Measurements from ENCODE around the gene LTA4H.
A peak's percentile ranks its signal among the peaks of the same experiment; 100 is the strongest.
"Not testable (repeated sequence)": the region's sequence is repeated elsewhere in the genome, so short reads cannot be mapped to it uniquely, and the experiment has no call there.

The LTA4H gene

DNA sequence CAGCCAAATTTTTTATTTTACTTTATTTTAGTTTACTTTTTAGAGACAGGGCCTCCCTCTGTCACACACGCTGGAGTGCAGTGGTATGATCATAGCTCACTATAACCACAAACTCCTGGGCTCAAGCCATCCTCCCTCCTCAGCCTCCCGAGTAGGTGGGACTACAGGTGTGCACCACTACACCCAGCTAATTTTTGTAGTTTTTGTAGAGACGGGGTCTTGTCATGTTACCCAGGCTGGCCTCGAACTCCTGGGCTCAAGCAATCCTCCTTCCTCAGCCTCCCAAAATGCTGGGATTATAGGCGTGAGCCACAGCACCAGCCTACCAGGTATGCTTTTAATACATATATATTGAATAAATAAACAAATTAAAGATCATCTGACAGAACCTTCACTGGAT is 32.7 kb upstream of the LTA4H start:
- TF ChIP-seq, protein P1, sequence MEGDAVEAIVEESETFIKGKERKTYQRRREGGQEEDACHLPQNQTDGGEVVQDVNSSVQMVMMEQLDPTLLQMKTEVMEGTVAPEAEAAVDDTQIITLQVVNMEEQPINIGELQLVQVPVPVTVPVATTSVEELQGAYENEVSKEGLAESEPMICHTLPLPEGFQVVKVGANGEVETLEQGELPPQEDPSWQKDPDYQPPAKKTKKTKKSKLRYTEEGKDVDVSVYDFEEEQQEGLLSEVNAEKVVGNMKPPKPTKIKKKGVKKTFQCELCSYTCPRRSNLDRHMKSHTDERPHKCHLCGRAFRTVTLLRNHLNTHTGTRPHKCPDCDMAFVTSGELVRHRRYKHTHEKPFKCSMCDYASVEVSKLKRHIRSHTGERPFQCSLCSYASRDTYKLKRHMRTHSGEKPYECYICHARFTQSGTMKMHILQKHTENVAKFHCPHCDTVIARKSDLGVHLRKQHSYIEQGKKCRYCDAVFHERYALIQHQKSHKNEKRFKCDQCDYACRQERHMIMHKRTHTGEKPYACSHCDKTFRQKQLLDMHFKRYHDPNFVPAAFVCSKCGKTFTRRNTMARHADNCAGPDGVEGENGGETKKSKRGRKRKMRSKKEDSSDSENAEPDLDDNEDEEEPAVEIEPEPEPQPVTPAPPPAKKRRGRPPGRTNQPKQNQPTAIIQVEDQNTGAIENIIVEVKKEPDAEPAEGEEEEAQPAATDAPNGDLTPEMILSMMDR (IDR thresholded peaks at IDR 0.05; ENCODE audit: insufficient read depth, missing control alignments) = no peak

DNA sequence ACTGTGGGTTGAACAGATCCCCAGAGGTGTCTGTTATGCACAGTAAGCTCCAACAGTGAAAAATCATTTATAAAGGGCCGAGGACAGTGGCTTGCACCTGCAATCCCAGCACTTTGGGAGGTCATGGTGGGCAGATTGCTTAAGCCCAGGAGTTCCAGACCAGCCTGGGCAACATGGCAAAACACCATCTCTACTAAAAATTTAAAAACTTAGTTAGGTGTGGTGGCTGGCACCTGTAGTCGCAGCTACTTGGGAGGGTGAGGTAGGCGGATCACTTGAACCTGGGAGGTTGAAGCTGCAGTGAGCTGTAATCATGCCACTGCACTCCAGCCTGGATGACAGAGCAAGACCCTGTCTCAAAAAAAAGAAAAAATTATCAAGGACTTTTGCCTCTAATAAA is 30.4 kb upstream of the LTA4H start:
- FAIRE-seq; DNase-seq (ENCODE audit: insufficient read length, low spot score): not testable (repeated sequence)

More for the DNA sequence above, 32.7 kb upstream of the LTA4H start:
- no peak for FAIRE-seq
- DNase-seq (ENCODE audit: insufficient read length, low spot score) = no peak

DNA sequence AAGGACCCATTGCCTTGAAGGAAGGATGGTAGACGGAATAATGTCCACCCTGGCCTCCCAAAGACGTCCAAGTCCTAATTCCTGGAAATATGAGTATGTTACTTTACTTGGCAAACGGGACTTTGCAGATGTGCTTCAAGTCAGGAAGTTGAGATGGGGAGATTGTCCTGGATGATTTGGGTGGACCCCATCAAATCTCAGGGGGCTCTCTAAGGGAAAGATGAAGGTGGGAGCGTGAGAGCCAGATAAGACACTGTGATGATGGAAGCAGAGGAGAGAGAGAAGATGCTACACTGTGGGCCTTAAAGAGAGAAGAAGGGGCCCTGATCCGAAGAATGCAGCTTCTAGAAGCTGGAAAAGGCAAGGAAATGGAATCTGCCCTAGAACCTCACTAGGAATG is 29.6 kb upstream of the LTA4H start:
- FAIRE-seq (no peak), DNase-seq (ENCODE audit: insufficient read length, low spot score) (no peak)
- TF ChIP-seq, protein P1 (IDR thresholded peaks at IDR 0.05; ENCODE audit: insufficient read depth, missing control alignments) = no peak

DNA sequence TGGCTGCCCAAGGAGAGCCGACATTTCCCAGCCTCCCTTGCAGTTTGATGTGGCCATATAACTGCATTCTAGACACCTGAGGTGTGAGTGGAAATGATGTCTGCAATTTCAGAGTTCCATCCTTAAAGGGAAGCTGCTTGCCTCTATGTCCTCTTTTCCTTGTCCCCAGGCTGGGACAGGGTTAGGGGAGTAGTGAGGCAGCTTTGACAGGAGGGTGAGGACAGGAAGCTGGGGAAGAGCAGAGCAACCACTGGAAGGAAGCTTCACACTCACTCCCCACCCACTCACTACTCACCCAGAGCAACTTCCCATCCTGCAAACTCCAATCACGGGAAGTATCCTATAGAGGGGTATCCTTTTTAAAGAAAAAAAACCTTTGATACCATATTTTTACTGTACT is 28.9 kb upstream of the LTA4H start:
- DNase-seq (ENCODE audit: insufficient read length, low spot score) (no peak), FAIRE-seq (no peak)
- TF ChIP-seq, protein P1 (IDR thresholded peaks at IDR 0.05; ENCODE audit: insufficient read depth, missing control alignments) = no peak

DNA sequence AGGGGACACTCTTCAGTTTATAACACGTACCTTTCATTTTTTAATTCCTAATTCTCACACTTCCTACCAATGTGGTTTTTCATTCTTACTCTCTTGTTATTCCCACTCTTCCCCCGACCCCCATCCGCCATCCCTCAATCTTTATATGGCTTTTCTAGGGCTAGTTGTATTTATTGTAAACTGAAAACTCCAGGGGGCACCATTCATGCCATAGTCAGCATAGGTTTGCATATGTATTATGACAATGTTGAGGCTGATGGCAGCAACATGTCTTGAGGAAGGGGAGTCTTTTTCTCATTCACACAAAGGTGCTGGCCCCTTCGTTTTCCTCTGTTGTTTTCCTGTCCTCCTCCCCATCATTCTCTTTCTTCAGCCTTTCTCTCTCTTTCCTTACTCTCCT is 27.7 kb upstream of the LTA4H start:
- DNase-seq (ENCODE audit: insufficient read length, low spot score) = no peak
- no peak for FAIRE-seq
- TF ChIP-seq, protein P1 (IDR thresholded peaks at IDR 0.05; ENCODE audit: insufficient read depth, missing control alignments) = peak; percentile 27

DNA sequence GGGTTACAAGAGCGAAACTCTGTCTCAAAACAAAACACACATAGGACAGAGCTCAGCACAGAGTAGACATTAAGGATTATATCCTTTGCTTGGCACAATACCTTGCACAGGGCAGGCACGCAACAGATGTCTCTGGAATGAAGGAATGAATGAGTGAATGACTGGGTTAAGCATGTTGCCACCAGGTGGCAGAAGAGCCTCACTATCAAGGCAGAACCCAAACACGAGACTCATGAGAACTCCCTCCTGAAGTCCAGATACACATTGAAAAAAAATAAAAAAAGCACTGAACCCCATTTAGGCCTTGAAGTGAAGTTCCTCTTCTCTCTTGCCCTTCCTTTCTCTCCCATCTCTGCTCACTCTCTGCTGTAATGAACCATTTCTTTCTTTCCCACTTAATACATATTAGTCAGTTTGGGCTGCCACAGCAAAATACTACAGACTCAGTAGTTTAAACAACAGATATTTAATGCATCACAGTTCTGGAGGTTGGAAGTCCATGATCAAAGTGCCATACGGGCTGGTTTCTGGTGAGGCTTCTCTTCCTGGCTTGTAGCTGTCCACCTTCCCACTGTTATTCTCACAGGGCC is 26.6 kb upstream of the LTA4H start:
- TF ChIP-seq, protein P1 (IDR thresholded peaks at IDR 0.05; ENCODE audit: insufficient read depth, missing control alignments) = peak; percentile 90
- DNase-seq (ENCODE audit: insufficient read length, low spot score) = peak; percentile 29
- no peak for FAIRE-seq

DNA sequence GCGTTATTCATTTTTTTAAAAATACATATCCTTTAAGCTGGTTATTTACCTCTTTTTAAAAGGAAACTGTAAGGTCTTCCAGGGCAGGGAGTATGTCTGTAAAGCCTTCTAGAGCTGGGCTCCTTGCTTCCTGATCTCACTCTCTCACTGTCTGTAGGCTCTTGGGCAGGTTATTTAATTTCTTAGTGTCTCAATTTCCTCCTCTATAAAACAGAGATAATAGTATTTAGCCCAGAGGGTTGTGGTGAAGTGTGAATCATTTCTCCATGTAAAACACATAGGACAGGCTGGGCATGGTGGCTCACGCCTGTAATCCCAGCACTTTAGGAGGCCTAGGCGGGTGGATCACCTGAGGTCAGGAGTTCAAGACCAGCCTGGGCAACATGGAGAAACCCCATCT is 25.9 kb upstream of the LTA4H start:
- TF ChIP-seq, protein P1 (IDR thresholded peaks at IDR 0.05; ENCODE audit: insufficient read depth, missing control alignments) = no peak
- DNase-seq (ENCODE audit: insufficient read length, low spot score) = no peak
- FAIRE-seq = no peak

DNA sequence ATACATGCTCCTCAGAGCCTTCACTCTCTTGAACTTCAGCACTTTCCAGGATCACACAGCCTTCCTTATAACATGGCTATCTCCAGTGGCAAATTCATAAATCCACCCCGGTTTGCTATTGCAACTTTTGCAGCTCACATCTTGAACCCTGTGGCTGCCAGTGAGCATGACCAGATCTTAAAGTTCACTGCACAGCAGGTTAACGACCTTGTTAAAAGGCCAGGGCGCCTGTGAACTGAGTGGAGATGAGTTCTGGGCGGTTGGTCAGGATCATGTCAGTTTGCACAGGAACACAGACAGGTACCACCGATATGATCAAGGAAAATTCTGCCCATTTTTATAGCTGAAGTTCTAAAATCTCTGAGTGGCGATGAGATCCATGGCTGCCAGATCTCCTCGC is 24.7 kb upstream of the LTA4H start:
- TF ChIP-seq, protein P1 (IDR thresholded peaks at IDR 0.05; ENCODE audit: insufficient read depth, missing control alignments) = no peak
- no peak for FAIRE-seq
- no peak for DNase-seq (ENCODE audit: insufficient read length, low spot score)

All from D721Med (cell line).